Cardiac fibroblast (primary cell): Measurements from ENCODE around the gene DMAC2L.
"Not testable (repeated sequence)": the region's sequence is repeated elsewhere in the genome, so short reads cannot be mapped to it uniquely, and the experiment has no call there.

Experiments used
- DNase-seq, 2 donors: peaks; one replicate each; pipeline versions ENCODE4 v3.0.0 to v3.0.0-alpha.2; 2010; ENCODE audit warnings: low read depth in 2 of 2
- H3K4me3 ChIP-seq, 2 donors: replicated peaks in 1 of 2; 1 replicate in 1 of 2; 2 replicates in 1 of 2; pipeline ENCODE4 v1.5.1; 2011; ENCODE audit warnings: low read depth in 2 of 2, low read length in 2 of 2, mild to moderate bottlenecking in 2 of 2, moderate library complexity in 1 of 2
- CTCF ChIP-seq: IDR thresholded peaks from one replicate; pipeline ENCODE4 v1.5.1; 2011; ENCODE audit warnings: low read depth, mild to moderate bottlenecking, low read length, inconsistent platforms

DMAC2L gene

GRCh38 chr14:50357753-50358395 lies 45.8 kb downstream of the DMAC2L start:
- no peak for TF ChIP-seq CTCF
- H3K4me3 ChIP-seq: no peak overlapping the region
- no peak for DNase-seq

- TF ChIP-seq CTCF: no peak
- no peak overlapping the region for H3K4me3 ChIP-seq
- no peak for DNase-seq
Measured at GRCh38 chr14:50359631-50360030, 47.5 kb downstream of the DMAC2L start.

GRCh38 chr14:50360093-50360492 lies 48.0 kb downstream of the DMAC2L start:
- no peak for DNase-seq
- no peak overlapping the region for H3K4me3 ChIP-seq
- no peak for TF ChIP-seq CTCF

GRCh38 chr14:50360851-50361250 lies 48.7 kb downstream of the DMAC2L start:
- no peak for DNase-seq
- no peak overlapping the region for H3K4me3 ChIP-seq
- TF ChIP-seq CTCF: no peak

DNA sequence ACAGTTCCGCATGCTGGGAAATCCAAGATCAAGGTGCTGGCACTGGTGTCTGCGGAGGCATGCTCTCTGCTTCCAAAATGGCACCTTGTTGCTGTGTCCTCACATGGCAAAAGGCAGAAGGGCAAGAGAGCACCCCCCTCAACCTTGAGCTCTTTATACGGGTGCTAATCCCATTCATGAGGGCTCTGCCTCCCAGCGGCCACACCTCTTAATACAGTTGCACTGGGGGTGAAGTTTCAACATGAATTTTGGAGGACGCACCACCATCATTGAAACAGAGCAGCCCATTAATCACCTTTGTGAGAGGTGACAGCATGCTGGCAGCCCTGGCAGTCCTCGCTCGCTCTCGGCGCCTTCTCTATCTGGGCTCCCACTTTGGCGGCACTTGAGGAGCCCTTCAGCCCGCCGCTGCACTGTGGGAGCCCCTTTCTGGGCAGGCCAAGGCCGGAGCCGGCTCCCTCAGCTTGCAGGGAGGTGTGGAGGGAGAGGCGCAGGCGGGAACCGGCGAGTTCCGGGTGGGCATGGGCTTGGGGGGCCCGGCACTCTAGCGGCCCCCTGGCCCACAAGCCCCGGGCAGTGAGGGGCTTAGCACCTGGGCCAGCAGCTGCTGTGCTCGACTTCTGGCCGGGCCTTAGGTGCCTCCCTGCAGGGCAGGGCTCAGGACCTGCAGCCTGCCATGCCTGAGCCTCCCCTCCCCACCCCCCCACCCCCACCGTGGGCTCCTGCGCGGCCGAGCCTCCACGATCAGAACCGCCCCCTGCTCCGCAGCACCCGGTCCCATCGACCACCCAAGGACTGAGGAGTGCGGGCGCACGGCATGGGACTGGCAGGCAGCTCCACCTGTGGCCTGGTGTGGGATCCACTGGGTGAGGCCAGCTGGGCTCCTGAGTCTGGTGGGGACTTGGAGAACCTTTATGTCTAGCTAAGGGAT lies 49.6 kb downstream of the DMAC2L start:
- not testable (repeated sequence) for DNase-seq, H3K4me3 ChIP-seq

DNA sequence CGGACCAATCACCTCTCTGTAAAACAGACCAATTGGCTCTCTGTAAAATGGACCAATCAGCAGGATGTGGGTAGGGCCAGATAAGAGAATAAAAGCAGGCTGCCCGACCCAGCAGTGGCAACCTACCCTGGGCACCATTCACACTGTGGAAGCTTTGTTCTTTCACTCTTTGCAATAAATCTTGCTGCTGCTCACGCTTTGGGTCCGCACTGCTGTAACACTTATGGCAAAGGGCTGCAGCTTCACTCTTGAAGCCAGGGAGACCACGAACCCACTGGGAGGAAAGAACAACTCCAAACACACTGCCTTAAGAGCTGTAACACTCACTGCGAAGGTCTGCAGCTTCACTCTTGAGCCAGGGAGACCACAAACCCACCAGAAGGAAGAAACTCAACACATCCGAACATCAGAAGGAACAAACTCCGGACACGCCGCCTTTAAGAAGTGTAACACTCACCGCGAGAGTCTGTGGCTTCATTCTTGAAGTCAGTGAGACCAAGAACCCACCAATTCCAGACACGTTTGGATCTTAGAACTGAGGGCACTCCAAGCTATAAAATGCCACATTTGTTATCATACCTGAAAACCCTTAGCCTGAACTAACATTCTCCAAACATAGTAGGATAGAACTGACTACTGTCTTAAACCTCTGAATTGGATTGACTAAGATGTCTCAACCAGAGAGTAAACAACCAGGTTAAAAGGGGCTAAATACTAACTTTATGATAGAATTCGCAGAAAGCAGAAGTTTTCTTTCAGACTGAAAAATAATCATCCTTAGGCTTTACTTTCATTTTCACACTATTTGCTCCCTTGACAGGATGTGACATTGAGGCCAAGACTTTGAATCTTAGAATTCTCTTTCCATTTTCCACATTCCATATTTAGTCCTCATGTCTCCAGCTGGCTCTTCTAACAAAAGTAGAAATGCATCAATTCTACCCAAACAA lies 50.9 kb downstream of the DMAC2L start:
- peak overlapping the region in 1 of 2 donors; percentile 15 for H3K4me3 ChIP-seq
- peak; percentile 25 to 41 for DNase-seq
- TF ChIP-seq CTCF: no peak
